Esophagus muscularis mucosa (tissue), 4 donors: ENCODE results near the gene GNB4. TPM values are rescaled to one million over a fixed set of nuclear protein-coding genes. Genes with fewer than 3 reads are reported as not detected.

ENCODE experiments used
- DNase-seq: peaks from one replicate; pipeline ENCODE4 v3.0.0-alpha.2; 2017; ENCODE audit errors: extremely low spot score
- H3K27ac ChIP-seq, 4 donors: fragments of 200-600 bp; sonication (generic); replicated peaks in 1 of 4; 1 replicate in 3 of 4; 2 replicates in 1 of 4; pipeline ENCODE4 v1.5.1; 2016 to 2019; ENCODE audit warnings: mild to moderate bottlenecking in 1 of 4
- H3K27me3 ChIP-seq, 4 donors: fragments of 200-600 bp; sonication (generic); one replicate each; pipeline versions ENCODE4 v1.5.1 to v1.6.0; 2016 to 2019
- H3K36me3 ChIP-seq, 4 donors: fragments of 200-600 bp; sonication (generic); one replicate each; pipeline ENCODE4 v1.5.1; 2016 to 2019
- H3K4me1 ChIP-seq, 4 donors: fragments of 200-600 bp; sonication (generic); one replicate each; pipeline ENCODE4 v1.5.1; 2016 to 2019
- H3K4me3 ChIP-seq, 4 donors: fragments of 200-600 bp; sonication (generic); 1 replicate in 2 of 4; 2 replicates in 2 of 4; pipeline ENCODE4 v1.5.1; 2016 to 2019; ENCODE audit warnings: mild to moderate bottlenecking in 4 of 4, moderate library complexity in 1 of 4
- H3K9me3 ChIP-seq, 4 donors: fragments of 200-600 bp; sonication (generic); 1 replicate in 3 of 4; 2 replicates in 1 of 4; pipeline ENCODE4 v1.5.1; 2016 to 2019
- CTCF ChIP-seq, 3 experiments: fragments of 200-600 bp in 2 of 3; fragments of 450-650 bp in 1 of 3; sonication (generic) in 2 of 3; IDR thresholded peaks; one replicate each; pipeline ENCODE4 v1.5.1; 2017 to 2019; ENCODE audit warnings: antibody characterized with exemption in 3 of 3, mild to moderate bottlenecking in 2 of 3, moderate library complexity in 1 of 3
- EP300 ChIP-seq: sonication (generic); formaldehyde crosslinking; IDR thresholded peaks from one replicate; pipeline ENCODE4 v1.6.1; 2017; ENCODE audit warnings: antibody characterized with exemption
- POLR2A ChIP-seq: fragments of 450-650 bp; IDR thresholded peaks from one replicate; pipeline ENCODE4 v1.6.1; 2017; ENCODE audit warnings: antibody characterized with exemption, moderate library complexity, mild to moderate bottlenecking, low read depth
- POLR2AphosphoS5 ChIP-seq, 2 donors: sonication (generic); formaldehyde crosslinking; IDR thresholded peaks; one replicate each; pipeline ENCODE4 v1.6.1; 2017; ENCODE audit warnings: antibody characterized with exemption in 2 of 2
- WGBS: methylation state at CpG from one replicate; pipeline ENCODE4 v1.1.5; 2018; 5-methylcytosine and 5-hydroxymethylcytosine counted together
- intact Hi-C: fragments of 100-400 bp; cut with DNase I; formaldehyde crosslinking; loops from one replicate; pipeline ENCODE4 v1.15.1; 2023
- total RNA-seq, 4 donors: library from RNA; depleted of rRNA; stranded (reverse); fragments of >200 nt; gene quantifications; one replicate each; pipeline versions ENCODE4 v1.1.0 to v1.2.1, GENCODE V29; 2016

The GNB4 gene
- total RNA-seq, 4 donors from 2014 or later = 57.7 to 130 (median 80.9) TPM

GRCh38 chr3:179376474-179376873 lies 74.8 kb downstream of the GNB4 start:
- DNase-seq = no peak
- Histone ChIP-seq H3K27me3 (no peaks in the 10 kb centered on the region), H3K9me3 (no peaks in the 10 kb centered on the region), H3K27ac (no peak overlapping the region), H3K36me3 (peaks cover 39 to 76% (median 61%) of the 10 kb centered on the region in 4 donors), H3K4me3 (no peak overlapping the region), H3K4me1 (no peaks in the 10 kb centered on the region)
- 84% methylated on average over 1 of the region's 1 CpG for WGBS
- intact Hi-C loops = no loop called here
- no peak for TF ChIP-seq POLR2A
- TF ChIP-seq CTCF (IDR thresholded peaks at IDR 0.05) = no peak
- no peak for TF ChIP-seq POLR2AphosphoS5 (IDR thresholded peaks at IDR 0.05)
- TF ChIP-seq EP300 = no peak

GRCh38 chr3:179375091-179375999 lies 75.9 kb downstream of the GNB4 start:
- intact Hi-C loops = no loop called here
- no peak overlapping the region for H3K27ac ChIP-seq
- DNase-seq = no peak
- no peak overlapping the region for H3K4me3 ChIP-seq
- no peaks in the 10 kb centered on the region for H3K9me3 ChIP-seq
- H3K4me1 ChIP-seq = no peaks in the 10 kb centered on the region
- H3K27me3 ChIP-seq = no peaks in the 10 kb centered on the region
- WGBS = 86% methylated on average over 12 of the region's 12 CpGs
- no peak for TF ChIP-seq POLR2AphosphoS5 (IDR thresholded peaks at IDR 0.05)
- TF ChIP-seq CTCF (IDR thresholded peaks at IDR 0.05) = no peak
- no peak for TF ChIP-seq POLR2A
- TF ChIP-seq EP300 = no peak
- H3K36me3 ChIP-seq = peaks cover 39 to 76% (median 55%) of the 10 kb centered on the region in 4 donors

- TF ChIP-seq POLR2AphosphoS5 (IDR thresholded peaks at IDR 0.05) (no peak), CTCF (IDR thresholded peaks at IDR 0.05) (no peak), EP300 (no peak), POLR2A (no peak)
Observed at GRCh38 chr3:179373938-179374337, 77.3 kb downstream of the GNB4 start.

GRCh38 chr3:179369621-179370020 lies 81.6 kb downstream of the GNB4 start:
- Histone ChIP-seq H3K9me3 (no peaks in the 10 kb centered on the region), H3K4me1 (no peaks in the 10 kb centered on the region), H3K27me3 (no peaks in the 10 kb centered on the region), H3K4me3 (no peak overlapping the region), H3K27ac (no peak overlapping the region), H3K36me3 (peaks cover 18 to 73% (median 57%) of the 10 kb centered on the region in 4 donors)
- intact Hi-C loops = no loop called here
- 75% methylated on average over 1 of the region's 1 CpG for WGBS
- DNase-seq = no peak
- TF ChIP-seq CTCF (IDR thresholded peaks at IDR 0.05) = no peak
- TF ChIP-seq EP300 = no peak
- TF ChIP-seq POLR2A = no peak
- no peak for TF ChIP-seq POLR2AphosphoS5 (IDR thresholded peaks at IDR 0.05)

More at GRCh38 chr3:179373938-179374337, 77.3 kb downstream of the GNB4 start:
- Histone ChIP-seq H3K9me3 (no peaks in the 10 kb centered on the region), H3K27me3 (no peaks in the 10 kb centered on the region), H3K27ac (no peak overlapping the region), H3K4me3 (no peak overlapping the region), H3K36me3 (peaks cover 36 to 70% (median 51%) of the 10 kb centered on the region in 4 donors), H3K4me1 (no peaks in the 10 kb centered on the region)
- intact Hi-C loops = no loop called here
- 96% methylated on average over 6 of the region's 6 CpGs for WGBS
- no peak for DNase-seq
